ENCODE measurements around the gene SCP2.

SCP2 gene

DNA sequence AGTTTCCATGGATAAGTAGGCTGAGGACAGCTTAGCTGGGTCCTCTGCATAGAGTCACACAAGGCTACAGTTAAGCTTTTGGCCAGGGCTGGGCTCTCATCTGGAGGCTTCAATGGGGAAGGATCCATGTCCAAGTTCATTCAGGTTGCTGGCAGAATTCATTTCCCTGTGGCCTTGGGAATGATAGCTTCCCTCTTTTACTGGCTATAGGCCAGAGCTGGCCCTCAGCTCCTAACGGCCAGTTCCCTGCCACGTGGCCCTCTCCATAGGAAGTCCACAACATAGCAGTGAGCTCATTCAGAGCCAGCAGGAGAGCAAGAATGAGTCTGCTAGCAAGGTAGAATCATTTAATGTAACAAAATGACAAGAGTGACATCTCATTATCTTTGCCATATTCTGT is 119.9 kb downstream of the SCP2 start:
- Histone ChIP-seq H3F3A (ENCODE audit: low read depth) (no peaks in the 10 kb centered on the region), H3K27me3 (ENCODE audit: insufficient read depth, low read length, poor library complexity, severe bottlenecking) (no peaks in the 10 kb centered on the region), H3K36me3 (ENCODE audit: insufficient read depth, low read length) (peaks cover 44% of the 10 kb centered on the region; the same call in 1 of the 2 replicates), H3K9ac (ENCODE audit: low read depth, low read length, poor library complexity, severe bottlenecking) (no peak overlapping the region), H3K4me1 (ENCODE audit: insufficient read depth, low read length, poor library complexity, severe bottlenecking) (peaks cover 11% of the 10 kb centered on the region), H3K9me2 (replicated peaks; ENCODE audit: low read depth, low read length) (no peaks in the 10 kb centered on the region), H3K79me2 (ENCODE audit: insufficient read depth, low read length) (no peaks in the 10 kb centered on the region), H2AFZ (ENCODE audit: low read length) (no peak overlapping the region), H3K9me3 (ENCODE audit: insufficient read depth, low read depth, low read length) (no peaks in the 10 kb centered on the region), H3K4me2 (ENCODE audit: low read depth, low read length, poor library complexity, severe bottlenecking) (no peak overlapping the region), H4K20me1 (ENCODE audit: insufficient read depth, low read length, poor library complexity, severe bottlenecking) (no peaks in the 10 kb centered on the region), H3K4me3 (ENCODE audit: low read length, poor library complexity, severe bottlenecking) (no peak overlapping the region)
- no peak for TF ChIP-seq EZH2phosphoT487 (IDR thresholded peaks at IDR 0.05; ENCODE audit: borderline replicate concordance)
- TF ChIP-seq, protein P1, sequence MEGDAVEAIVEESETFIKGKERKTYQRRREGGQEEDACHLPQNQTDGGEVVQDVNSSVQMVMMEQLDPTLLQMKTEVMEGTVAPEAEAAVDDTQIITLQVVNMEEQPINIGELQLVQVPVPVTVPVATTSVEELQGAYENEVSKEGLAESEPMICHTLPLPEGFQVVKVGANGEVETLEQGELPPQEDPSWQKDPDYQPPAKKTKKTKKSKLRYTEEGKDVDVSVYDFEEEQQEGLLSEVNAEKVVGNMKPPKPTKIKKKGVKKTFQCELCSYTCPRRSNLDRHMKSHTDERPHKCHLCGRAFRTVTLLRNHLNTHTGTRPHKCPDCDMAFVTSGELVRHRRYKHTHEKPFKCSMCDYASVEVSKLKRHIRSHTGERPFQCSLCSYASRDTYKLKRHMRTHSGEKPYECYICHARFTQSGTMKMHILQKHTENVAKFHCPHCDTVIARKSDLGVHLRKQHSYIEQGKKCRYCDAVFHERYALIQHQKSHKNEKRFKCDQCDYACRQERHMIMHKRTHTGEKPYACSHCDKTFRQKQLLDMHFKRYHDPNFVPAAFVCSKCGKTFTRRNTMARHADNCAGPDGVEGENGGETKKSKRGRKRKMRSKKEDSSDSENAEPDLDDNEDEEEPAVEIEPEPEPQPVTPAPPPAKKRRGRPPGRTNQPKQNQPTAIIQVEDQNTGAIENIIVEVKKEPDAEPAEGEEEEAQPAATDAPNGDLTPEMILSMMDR (conservative IDR thresholded peaks at IDR 0.05; ENCODE audit: low read length) = no peak

- H4K20me1 ChIP-seq (ENCODE audit: insufficient read depth, low read length, poor library complexity, severe bottlenecking) = no peaks in the 10 kb centered on the region
- H3K9me3 ChIP-seq (ENCODE audit: insufficient read depth, low read depth, low read length) = no peaks in the 10 kb centered on the region
- H3K4me2 ChIP-seq (ENCODE audit: low read depth, low read length, poor library complexity, severe bottlenecking) = no peak overlapping the region
- peaks cover 42% of the 10 kb centered on the region; the same call in 1 of the 2 replicates for H3K36me3 ChIP-seq (ENCODE audit: insufficient read depth, low read length)
- TF ChIP-seq, protein P1 (conservative IDR thresholded peaks at IDR 0.05; ENCODE audit: low read length) = no peak
- no peak for TF ChIP-seq EZH2phosphoT487 (IDR thresholded peaks at IDR 0.05; ENCODE audit: borderline replicate concordance)
- H3K4me1 ChIP-seq (ENCODE audit: insufficient read depth, low read length, poor library complexity, severe bottlenecking) = peaks cover 11% of the 10 kb centered on the region
- H3K79me2 ChIP-seq (ENCODE audit: insufficient read depth, low read length) = no peaks in the 10 kb centered on the region
- H2AFZ ChIP-seq (ENCODE audit: low read length) = no peak overlapping the region
- no peak overlapping the region for H3K4me3 ChIP-seq (ENCODE audit: low read length, poor library complexity, severe bottlenecking)
- no peaks in the 10 kb centered on the region for H3K27me3 ChIP-seq (ENCODE audit: insufficient read depth, low read length, poor library complexity, severe bottlenecking)
- no peaks in the 10 kb centered on the region for H3F3A ChIP-seq (ENCODE audit: low read depth)
- H3K9me2 ChIP-seq (replicated peaks; ENCODE audit: low read depth, low read length) = no peaks in the 10 kb centered on the region
- H3K9ac ChIP-seq (ENCODE audit: low read depth, low read length, poor library complexity, severe bottlenecking) = no peak overlapping the region
These were observed 121.0 kb downstream of the SCP2 start for GRCh38 chr1:53047737-53048736.

DNA sequence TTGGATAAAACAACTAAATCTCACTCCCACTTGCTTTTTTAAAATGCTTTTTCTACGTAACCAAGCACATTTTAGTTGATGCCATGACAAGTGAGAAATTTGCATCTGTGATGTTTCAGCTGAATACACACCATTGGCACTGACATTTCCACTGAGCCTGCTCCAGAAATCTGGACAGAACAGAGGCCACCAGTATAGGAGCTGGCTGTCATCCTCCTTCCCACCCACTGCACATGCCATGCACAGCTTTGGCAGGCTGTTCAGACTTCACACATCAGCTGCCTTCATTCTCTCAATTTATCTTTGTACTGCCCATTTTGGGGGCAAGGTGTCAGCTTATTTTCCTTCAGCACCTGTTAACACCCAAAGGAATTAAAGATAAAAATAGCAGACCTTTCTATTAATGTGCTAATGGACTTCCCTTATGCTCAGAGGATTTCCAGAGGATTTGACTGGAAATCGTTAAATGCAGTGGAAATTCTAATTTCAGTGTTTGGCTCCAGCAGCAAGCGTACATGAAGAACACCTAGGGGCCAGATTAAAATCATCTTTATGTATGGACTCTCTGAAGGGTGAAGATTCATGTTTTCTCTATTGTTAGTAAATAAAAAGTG is 122.0 kb downstream of the SCP2 start:
- Histone ChIP-seq H3K4me3 (ENCODE audit: low read length, poor library complexity, severe bottlenecking) (no peak overlapping the region), H3K79me2 (ENCODE audit: insufficient read depth, low read length) (no peaks in the 10 kb centered on the region), H3K9me3 (ENCODE audit: insufficient read depth, low read depth, low read length) (no peaks in the 10 kb centered on the region), H3K4me1 (ENCODE audit: insufficient read depth, low read length, poor library complexity, severe bottlenecking) (peaks cover 11% of the 10 kb centered on the region), H2AFZ (ENCODE audit: low read length) (no peak overlapping the region), H3K9ac (ENCODE audit: low read depth, low read length, poor library complexity, severe bottlenecking) (no peak overlapping the region), H3F3A (ENCODE audit: low read depth) (no peaks in the 10 kb centered on the region), H3K27me3 (ENCODE audit: insufficient read depth, low read length, poor library complexity, severe bottlenecking) (no peaks in the 10 kb centered on the region), H4K20me1 (ENCODE audit: insufficient read depth, low read length, poor library complexity, severe bottlenecking) (no peaks in the 10 kb centered on the region), H3K36me3 (ENCODE audit: insufficient read depth, low read length) (peaks cover 48% of the 10 kb centered on the region; the same call in 1 of the 2 replicates), H3K4me2 (ENCODE audit: low read depth, low read length, poor library complexity, severe bottlenecking) (no peak overlapping the region), H3K9me2 (replicated peaks; ENCODE audit: low read depth, low read length) (no peaks in the 10 kb centered on the region)
- no peak for TF ChIP-seq EZH2phosphoT487 (IDR thresholded peaks at IDR 0.05; ENCODE audit: borderline replicate concordance)
- TF ChIP-seq, protein P1 (conservative IDR thresholded peaks at IDR 0.05; ENCODE audit: low read length) = no peak

Measured in Loucy (cell line).